ENCODE data around the gene SPG7.

- TF ChIP-seq, protein P1, sequence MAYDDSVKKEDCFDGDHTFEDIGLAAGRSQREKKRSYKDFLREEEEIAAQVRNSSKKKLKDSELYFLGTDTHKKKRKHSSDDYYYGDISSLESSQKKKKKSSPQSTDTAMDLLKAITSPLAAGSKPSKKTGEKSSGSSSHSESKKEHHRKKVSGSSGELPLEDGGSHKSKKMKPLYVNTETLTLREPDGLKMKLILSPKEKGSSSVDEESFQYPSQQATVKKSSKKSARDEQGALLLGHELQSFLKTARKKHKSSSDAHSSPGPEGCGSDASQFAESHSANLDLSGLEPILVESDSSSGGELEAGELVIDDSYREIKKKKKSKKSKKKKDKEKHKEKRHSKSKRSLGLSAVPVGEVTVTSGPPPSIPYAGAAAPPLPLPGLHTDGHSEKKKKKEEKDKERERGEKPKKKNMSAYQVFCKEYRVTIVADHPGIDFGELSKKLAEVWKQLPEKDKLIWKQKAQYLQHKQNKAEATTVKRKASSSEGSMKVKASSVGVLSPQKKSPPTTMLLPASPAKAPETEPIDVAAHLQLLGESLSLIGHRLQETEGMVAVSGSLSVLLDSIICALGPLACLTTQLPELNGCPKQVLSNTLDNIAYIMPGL (CRISPR knock-in tag; IDR thresholded peaks at IDR 0.05; ENCODE audit: borderline replicate concordance), result no peak
- TF ChIP-seq KDM5A (IDR thresholded peaks at IDR 0.05), result no peak
- no peak for TF ChIP-seq CTCF (IDR thresholded peaks at IDR 0.05)
- no peak for TF ChIP-seq POLR2A (IDR thresholded peaks at IDR 0.05; ENCODE audit: low read length)
- no peak for TF ChIP-seq SMC3 (IDR thresholded peaks at IDR 0.05)
- no peak for TF ChIP-seq CEBPB (IDR thresholded peaks at IDR 0.05)
- no peak for TF ChIP-seq RFX5 (IDR thresholded peaks at IDR 0.05)
- TF ChIP-seq CHD4 (IDR thresholded peaks at IDR 0.05; ENCODE audit: borderline replicate concordance), result no peak
- no peak for TF ChIP-seq FOSL2 (IDR thresholded peaks at IDR 0.05)
- TF ChIP-seq FOSL2 (CRISPR knock-in tag; IDR thresholded peaks at IDR 0.05), result no peak
- no peak for TF ChIP-seq RAD21 (conservative IDR thresholded peaks at IDR 0.05 in 1 of 2, IDR thresholded peaks at IDR 0.05 in 1 of 2)
- no peak for TF ChIP-seq BCL3 (IDR thresholded peaks at IDR 0.05)
- TF ChIP-seq EP300 (IDR thresholded peaks at IDR 0.05), result no peak
- TF ChIP-seq HDAC2 (IDR thresholded peaks at IDR 0.05), result no peak
Measured at GRCh38 chr16:89602952-89603590, 94.9 kb downstream of the SPG7 start.
